Measurements from ENCODE around the gene FAM234B. TPM values are rescaled to one million over a fixed set of nuclear protein-coding genes. Genes with fewer than 3 reads are reported as not detected.

The FAM234B gene
- total and polyA plus RNA-seq, 2 experiments from 2014 or later, result 9.5 to 21.1 TPM

- Histone ChIP-seq H3K4me1 (ENCODE audit: insufficient read depth) (no peaks in the 10 kb centered on the region), H3K36me3 (ENCODE audit: insufficient read depth) (peaks cover 8% of the 10 kb centered on the region; the same call in 1 of the 2 replicates), H2AFZ (no peak overlapping the region), H3K9me2 (ENCODE audit: insufficient read depth) (peaks cover 3% of the 10 kb centered on the region; the same call in 1 of the 2 replicates), H3F3A (replicated peaks; ENCODE audit: low read depth) (no peaks in the 10 kb centered on the region), H3K27me3 (ENCODE audit: insufficient read depth) (no peaks in the 10 kb centered on the region), H3K79me2 (replicated peaks; ENCODE audit: insufficient read depth) (no peaks in the 10 kb centered on the region), H4K20me1 (replicated peaks; ENCODE audit: insufficient read depth) (no peaks in the 10 kb centered on the region; the same call in 1 of the 2 replicates), H3K4me2 (no peak overlapping the region), H3K27ac (ENCODE audit: low read depth) (no peak overlapping the region), H3K4me3 (no peak overlapping the region)
- H3K9me3 Mint-ChIP-seq, result no peaks in the 10 kb centered on the region
- peaks cover 36% of the 10 kb centered on the region for H3K36me3 Mint-ChIP-seq (ENCODE audit: low read depth)
- H3K4me1 Mint-ChIP-seq, result peaks cover 4% of the 10 kb centered on the region; the same call in 2 of the 3 replicates
- no peak overlapping the region for H3K27ac Mint-ChIP-seq
- no peak for DNase-seq (ENCODE audit: low spot score)
- TF ChIP-seq ETS1 (IDR thresholded peaks at IDR 0.05) (no peak), POLR2AphosphoS5 (IDR thresholded peaks at IDR 0.05; ENCODE audit: low read depth) (no peak), NANOG (IDR thresholded peaks at IDR 0.05; ENCODE audit: borderline replicate concordance) (no peak), ZNF462 (CRISPR knock-in tag; IDR thresholded peaks at IDR 0.05) (no peak), CTCF (conservative IDR thresholded peaks at IDR 0.05; ENCODE audit: low read depth in 2 of 2) (no peak), JUNB (IDR thresholded peaks at IDR 0.05; ENCODE audit: unreplicated experiment) (no peak), CREB1 (CRISPR knock-in tag; IDR thresholded peaks at IDR 0.05; ENCODE audit: low read depth) (no peak), REST (IDR thresholded peaks at IDR 0.05; ENCODE audit: unreplicated experiment) (no peak), ZNF331 (CRISPR knock-in tag; IDR thresholded peaks at IDR 0.05; ENCODE audit: low read depth) (no peak), EZH2 (IDR thresholded peaks at IDR 0.05; ENCODE audit: low read depth, unreplicated experiment) (no peak), EZH2phosphoT487 (IDR thresholded peaks at IDR 0.05; ENCODE audit: unreplicated experiment) (no peak)
- no peak for ATAC-seq
- peaks cover 8% of the 10 kb centered on the region for H3K27me3 Mint-ChIP-seq (ENCODE audit: insufficient read depth, low read depth, poor library complexity)
- H3K4me3 Mint-ChIP-seq, result no peak overlapping the region
These were observed 25.2 kb downstream of the FAM234B start for GRCh38 chr12:13069380-13069779.

All from GM23338 (cell line).